T-helper 1 cell treated with Interleukin-12 subunit alpha and Interleukin-12 subunit beta and Interleukin-4 antibody, amounts not matched to agents 30 μg/mL and 1 μg/mL, for 36 hours (primary cell): ENCODE data around the gene ZNF407.

Experiments used
- H3K27ac Mint-ChIP-seq: one replicate; pipeline ENCODE4 v1.8.0; 2021; ENCODE audit warnings: mild to moderate bottlenecking, mixed read lengths
- H3K27me3 Mint-ChIP-seq: one replicate; pipeline ENCODE4 v1.8.0; 2021; ENCODE audit warnings: low read depth, mixed read lengths
- H3K36me3 Mint-ChIP-seq: one replicate; pipeline ENCODE4 v1.8.0; 2021; ENCODE audit warnings: low read depth, mixed read lengths
- H3K4me1 Mint-ChIP-seq: one replicate; pipeline ENCODE4 v1.8.0; 2021; ENCODE audit warnings: low read depth, mixed read lengths
- H3K4me3 Mint-ChIP-seq: one replicate; pipeline ENCODE4 v1.8.0; 2021; ENCODE audit warnings: mild to moderate bottlenecking, moderate library complexity, mixed read lengths
- H3K9me3 Mint-ChIP-seq: one replicate; pipeline ENCODE4 v1.8.0; 2021; ENCODE audit warnings: mixed read lengths

ZNF407 gene

DNA sequence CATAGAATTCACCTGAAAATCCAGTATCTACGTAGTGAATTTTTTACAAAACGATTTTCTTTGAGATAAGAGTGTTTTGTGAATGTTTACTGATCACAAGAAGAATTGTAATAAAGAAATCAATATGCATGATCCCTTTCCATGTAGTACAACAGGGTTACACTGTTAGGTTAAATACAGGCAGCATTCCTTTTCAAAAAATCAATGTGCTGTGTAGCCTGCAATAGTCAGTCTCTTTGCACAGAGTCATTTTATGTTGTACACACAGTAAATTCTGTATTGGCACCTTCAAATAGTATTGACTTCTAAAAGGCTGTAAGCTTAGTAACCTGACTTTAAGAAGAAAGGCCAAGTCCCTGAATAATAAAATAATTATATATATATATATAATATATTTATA, 63.3 kb downstream of the ZNF407 start:
- H3K27me3 Mint-ChIP-seq: no peaks in the 10 kb centered on the region
- no peak overlapping the region for H3K4me3 Mint-ChIP-seq
- H3K36me3 Mint-ChIP-seq: peaks cover 5% of the 10 kb centered on the region
- H3K27ac Mint-ChIP-seq: no peak overlapping the region
- H3K9me3 Mint-ChIP-seq: no peaks in the 10 kb centered on the region
- H3K4me1 Mint-ChIP-seq: peaks cover 1% of the 10 kb centered on the region

DNA sequence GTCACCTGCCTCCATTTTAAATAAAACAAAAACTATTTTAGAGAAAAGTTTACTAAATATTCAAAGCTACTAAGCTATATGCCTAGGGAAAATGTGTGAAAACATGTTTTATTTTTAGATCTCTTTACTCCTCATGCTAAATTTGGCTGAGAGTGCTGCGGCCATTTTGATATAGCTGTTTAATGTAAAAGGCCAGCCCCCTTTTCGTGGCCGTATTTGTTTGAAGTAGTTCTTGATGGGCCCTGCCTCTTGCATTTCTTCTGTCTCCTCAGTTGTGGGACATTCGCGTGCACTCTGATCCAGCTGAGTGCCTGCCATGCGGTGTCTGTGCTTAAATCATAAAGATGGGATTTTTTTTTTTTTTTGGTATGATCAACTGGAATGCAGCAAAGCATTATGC, 64.0 kb downstream of the ZNF407 start:
- no peaks in the 10 kb centered on the region for H3K9me3 Mint-ChIP-seq
- H3K27ac Mint-ChIP-seq: no peak overlapping the region
- no peaks in the 10 kb centered on the region for H3K27me3 Mint-ChIP-seq
- H3K4me3 Mint-ChIP-seq: no peak overlapping the region
- peaks cover 1% of the 10 kb centered on the region for H3K4me1 Mint-ChIP-seq
- H3K36me3 Mint-ChIP-seq: peaks cover 5% of the 10 kb centered on the region

DNA sequence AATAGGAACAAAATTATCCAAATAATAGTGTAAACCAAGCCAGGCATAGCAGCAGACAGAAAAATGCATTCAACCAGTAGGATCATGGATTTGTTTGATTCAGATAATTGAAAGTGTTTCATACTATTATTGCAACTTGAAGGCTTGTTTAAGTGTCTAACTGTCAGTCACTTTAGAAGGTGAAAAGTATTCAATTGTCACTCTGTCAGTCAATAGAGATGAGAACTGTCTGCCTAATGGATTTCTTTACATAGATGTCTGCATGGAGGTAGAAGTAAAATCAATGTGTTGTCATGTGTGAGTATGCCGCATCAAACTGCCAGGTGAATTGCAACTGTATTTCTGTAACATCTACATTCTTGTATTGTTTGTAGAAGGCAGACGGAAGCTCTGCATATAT, 65.0 kb downstream of the ZNF407 start:
- H3K27me3 Mint-ChIP-seq: no peaks in the 10 kb centered on the region
- H3K27ac Mint-ChIP-seq: no peak overlapping the region

DNA sequence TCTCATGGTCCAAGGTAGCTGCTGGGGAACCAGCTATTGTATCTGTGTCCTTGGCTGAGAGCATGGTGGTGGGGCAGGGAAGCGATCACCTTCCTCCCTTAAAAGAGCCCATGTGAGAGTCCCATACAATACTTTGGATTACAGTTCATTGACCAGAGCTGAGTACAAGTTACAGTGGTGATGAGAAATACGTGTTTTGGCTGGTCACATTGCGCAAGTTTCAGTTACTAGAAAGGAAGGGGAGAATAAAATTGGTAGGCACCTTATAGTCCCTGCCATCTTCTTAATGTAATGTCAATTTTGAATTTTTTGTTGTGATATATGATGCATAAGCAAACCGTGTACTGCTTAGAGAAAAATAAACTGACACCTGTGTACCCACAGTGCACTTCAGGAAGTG, 67.7 kb downstream of the ZNF407 start:
- no peaks in the 10 kb centered on the region for H3K27me3 Mint-ChIP-seq
- H3K4me1 Mint-ChIP-seq: no peaks in the 10 kb centered on the region
- no peaks in the 10 kb centered on the region for H3K36me3 Mint-ChIP-seq
- no peak overlapping the region for H3K4me3 Mint-ChIP-seq
- no peak overlapping the region for H3K27ac Mint-ChIP-seq
- no peaks in the 10 kb centered on the region for H3K9me3 Mint-ChIP-seq

More for the DNA sequence above, 65.0 kb downstream of the ZNF407 start:
- Mint-ChIP-seq H3K9me3 (no peaks in the 10 kb centered on the region), H3K4me1 (no peaks in the 10 kb centered on the region), H3K36me3 (peaks cover 3% of the 10 kb centered on the region), H3K4me3 (no peak overlapping the region)

DNA sequence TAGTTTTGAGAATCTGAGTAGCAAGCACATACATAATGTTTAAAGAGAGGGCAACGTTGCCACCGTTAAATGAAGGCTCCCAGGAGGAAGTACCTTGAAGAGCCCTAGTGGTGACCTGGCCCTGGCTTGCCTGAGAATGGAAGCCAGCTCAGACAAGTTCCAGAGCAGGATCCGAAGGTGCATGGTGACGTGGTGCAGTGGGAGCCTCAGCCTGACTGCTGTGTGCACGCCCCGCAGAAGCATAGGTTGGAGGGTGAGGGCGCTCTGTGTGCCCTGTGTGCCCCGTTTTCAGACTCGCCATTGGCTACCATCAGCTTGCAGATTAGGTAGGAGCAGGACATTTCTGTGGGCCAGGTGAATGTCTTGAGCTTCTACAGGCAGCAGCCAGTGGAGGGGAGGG, 68.2 kb downstream of the ZNF407 start:
- Mint-ChIP-seq H3K27ac (no peak overlapping the region), H3K9me3 (no peaks in the 10 kb centered on the region), H3K4me3 (no peak overlapping the region), H3K27me3 (no peaks in the 10 kb centered on the region), H3K4me1 (no peaks in the 10 kb centered on the region), H3K36me3 (no peaks in the 10 kb centered on the region)

DNA sequence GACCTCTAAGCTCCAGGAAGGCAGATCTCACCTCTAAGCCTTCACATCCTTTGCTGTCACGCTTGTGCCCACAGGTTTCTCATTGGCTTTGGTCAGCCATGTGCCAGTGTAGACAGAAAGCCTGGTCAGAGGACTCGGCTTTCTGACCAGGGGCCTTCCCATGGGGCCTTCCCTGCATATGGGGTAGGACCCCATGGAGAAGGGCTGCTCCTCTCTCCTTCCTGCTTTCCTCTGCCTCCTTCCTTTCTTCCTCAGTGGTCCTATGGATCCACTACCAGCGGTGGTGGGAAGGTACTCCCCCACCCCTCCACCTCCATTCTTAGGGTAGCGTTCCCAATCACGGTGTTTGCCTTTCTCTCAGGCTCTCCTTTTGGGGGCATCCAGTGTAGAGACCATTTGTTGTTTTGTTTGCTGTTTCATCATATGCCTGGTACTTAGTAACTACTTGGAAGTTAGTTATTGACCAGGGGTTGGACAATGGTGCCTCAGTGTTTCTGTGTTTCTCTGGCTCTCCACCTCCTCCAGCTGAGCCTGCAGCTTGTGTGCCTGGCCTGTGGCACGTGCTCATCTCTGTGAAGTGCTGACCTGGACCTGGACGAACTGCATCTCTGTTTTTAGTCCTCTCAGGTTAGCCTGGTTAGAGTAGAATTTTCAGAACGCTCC, 71.6 kb downstream of the ZNF407 start:
- Mint-ChIP-seq H3K27me3 (no peaks in the 10 kb centered on the region), H3K27ac (no peak overlapping the region), H3K36me3 (peaks cover 1% of the 10 kb centered on the region), H3K9me3 (no peaks in the 10 kb centered on the region), H3K4me3 (no peak overlapping the region), H3K4me1 (no peaks in the 10 kb centered on the region)

DNA sequence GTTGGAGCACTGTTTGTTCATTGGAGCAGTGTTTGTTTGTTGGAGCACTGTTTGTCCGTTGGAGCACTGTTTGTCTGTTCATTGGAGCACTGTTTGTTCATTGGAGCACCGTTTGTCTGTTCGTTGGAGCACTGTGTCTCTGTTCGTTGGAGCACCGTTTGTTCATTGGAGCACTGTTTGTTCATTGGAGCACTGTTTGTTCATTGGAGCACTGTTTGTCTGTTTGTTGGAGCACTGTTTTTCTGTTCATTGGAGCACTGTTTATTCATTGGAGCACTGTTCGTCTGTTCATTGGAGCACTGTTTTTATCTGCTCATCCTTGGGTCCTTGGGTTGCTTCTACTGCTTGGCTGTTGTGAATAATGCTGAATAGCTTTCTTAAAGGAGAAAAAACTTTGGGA, 74.7 kb downstream of the ZNF407 start:
- Mint-ChIP-seq H3K27me3 (no peaks in the 10 kb centered on the region), H3K36me3 (peaks cover 11% of the 10 kb centered on the region), H3K4me1 (no peaks in the 10 kb centered on the region), H3K9me3 (peaks cover 5% of the 10 kb centered on the region), H3K4me3 (no peak overlapping the region), H3K27ac (no peak overlapping the region)

DNA sequence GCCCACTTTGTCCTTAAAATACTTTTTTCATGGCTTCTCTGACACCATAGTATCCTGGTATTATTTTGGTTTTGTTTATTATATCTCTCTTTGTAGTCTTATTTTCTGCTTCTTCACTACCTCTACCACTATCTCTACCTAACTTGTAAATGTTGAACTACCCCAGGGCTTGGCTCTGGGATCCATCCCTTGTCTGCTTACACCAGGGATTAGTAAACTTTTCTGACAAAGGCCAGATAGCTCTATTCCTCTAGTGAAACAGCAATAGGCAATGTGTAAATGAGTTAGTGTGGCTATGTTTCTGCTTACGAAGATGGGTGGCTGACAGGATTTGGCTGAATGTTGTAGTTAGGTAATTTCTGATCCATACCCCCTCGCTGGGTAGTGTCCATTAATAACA, 76.8 kb downstream of the ZNF407 start:
- Mint-ChIP-seq H3K4me1 (no peaks in the 10 kb centered on the region), H3K36me3 (peaks cover 21% of the 10 kb centered on the region), H3K4me3 (no peak overlapping the region), H3K9me3 (peaks cover 16% of the 10 kb centered on the region), H3K27ac (no peak overlapping the region), H3K27me3 (no peaks in the 10 kb centered on the region)

DNA sequence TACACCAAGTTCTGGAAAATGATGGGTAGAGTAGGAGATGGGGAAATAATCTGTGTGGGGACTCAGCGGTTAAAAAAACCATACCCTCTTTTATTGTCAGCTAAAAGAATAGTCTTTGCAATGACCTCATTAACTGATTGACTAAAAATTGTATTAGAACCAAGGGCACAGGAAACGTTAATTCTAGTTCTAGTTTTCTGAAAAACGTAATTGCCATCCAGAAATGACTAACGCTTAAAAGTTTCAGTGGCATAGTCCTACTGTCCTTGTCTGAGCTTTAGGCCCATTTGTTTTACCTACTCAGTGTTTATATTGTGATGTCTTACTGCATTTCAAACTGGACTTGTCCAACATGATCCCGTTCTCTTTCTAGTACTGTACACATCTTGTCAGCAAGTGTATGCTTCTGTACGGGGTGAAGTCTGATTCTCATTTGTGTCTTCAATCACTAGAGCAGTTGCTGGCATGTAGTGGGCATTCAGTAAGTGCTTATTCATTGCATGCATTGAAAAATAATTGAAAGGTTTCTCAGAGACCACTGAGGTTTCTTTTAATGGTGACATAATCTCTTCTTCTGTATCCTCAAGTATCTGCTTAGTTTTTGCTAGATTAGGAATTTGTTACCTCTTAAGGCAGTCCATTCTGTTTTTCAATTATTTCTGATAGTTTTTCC, 81.5 kb downstream of the ZNF407 start:
- no peaks in the 10 kb centered on the region for H3K4me1 Mint-ChIP-seq
- peaks cover 21% of the 10 kb centered on the region for H3K36me3 Mint-ChIP-seq
- H3K4me3 Mint-ChIP-seq: no peak overlapping the region
- H3K27me3 Mint-ChIP-seq: no peaks in the 10 kb centered on the region
- peaks cover 16% of the 10 kb centered on the region for H3K9me3 Mint-ChIP-seq
- no peak overlapping the region for H3K27ac Mint-ChIP-seq

DNA sequence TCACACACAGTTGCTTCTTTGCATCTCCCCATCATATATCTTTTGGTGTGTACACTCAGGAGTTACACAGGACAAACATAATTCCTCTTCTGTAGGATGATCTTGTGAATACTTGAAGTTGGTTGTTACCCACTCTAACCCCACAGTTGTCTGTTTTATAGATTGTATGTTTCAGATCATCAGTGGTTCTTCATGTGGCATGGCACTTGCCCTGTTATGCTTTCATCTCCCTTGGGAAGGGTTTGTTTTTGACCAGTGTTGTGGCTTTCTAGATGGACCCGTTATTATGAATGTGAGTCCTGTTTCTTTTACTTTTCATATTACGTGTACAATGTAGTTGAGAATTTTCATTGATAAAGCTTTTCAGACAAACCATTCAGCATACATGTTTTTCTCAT, 82.0 kb downstream of the ZNF407 start:
- H3K36me3 Mint-ChIP-seq: peaks cover 21% of the 10 kb centered on the region
- peaks cover 16% of the 10 kb centered on the region for H3K9me3 Mint-ChIP-seq
- H3K4me3 Mint-ChIP-seq: no peak overlapping the region
- H3K27me3 Mint-ChIP-seq: no peaks in the 10 kb centered on the region
- no peak overlapping the region for H3K27ac Mint-ChIP-seq
- no peaks in the 10 kb centered on the region for H3K4me1 Mint-ChIP-seq

DNA sequence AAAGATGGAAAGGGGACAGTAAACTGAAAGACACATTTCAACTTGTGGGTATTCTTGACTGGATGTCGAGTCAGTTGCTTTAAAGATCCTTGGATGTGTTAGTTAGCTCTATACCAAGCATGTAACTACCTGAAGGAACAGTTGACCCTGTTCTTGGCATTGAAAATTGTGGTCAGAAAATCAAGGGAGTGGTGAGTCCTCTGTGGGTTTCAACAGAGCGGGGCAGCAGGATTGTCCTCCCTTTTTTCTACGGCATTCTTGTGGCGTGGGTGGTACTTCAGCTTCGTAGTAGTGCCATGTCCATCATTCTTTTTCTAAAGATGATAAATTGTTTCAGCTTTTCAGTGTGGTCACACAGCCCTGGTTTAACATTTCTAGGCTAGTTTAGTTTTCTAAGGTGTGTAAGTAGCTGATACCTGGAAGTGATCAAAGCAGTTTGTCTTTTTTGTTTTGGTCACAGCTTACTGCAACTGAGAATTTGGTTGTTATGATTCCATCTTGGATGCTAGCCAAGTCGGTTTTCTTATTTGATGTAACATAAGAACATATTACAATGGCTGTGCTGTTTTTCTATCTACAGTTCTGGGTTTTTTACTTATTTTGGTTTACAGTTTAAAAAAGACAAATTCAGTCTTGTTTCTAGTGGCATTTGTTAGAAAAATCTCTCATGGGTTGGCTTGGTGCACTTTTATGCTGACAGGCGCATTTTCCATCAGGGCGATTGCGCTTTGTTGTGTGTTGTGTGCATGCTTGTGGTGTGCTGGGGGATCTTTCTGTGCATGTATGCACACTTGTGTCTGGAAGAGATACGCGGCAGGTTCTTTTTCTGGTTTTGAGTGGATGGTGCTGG, 84.7 kb downstream of the ZNF407 start:
- no peaks in the 10 kb centered on the region for H3K4me1 Mint-ChIP-seq

DNA sequence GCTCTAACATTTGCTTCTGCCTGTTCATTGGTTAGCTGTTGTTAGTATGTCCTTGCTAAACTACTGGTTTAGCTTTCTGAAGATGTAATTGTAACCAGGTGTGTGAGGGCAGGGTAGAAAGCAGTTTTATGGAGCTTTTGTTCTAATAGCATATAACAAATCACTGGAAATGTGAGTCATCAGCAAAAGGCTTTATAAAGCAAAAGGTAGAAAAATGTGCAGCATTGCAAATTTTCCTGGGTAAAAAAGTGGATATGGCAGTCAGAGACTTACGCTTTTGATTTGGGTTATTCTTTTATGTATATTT, 85.3 kb downstream of the ZNF407 start:
- Mint-ChIP-seq H3K27ac (no peak overlapping the region), H3K4me1 (no peaks in the 10 kb centered on the region), H3K4me3 (no peak overlapping the region), H3K9me3 (peaks cover 5% of the 10 kb centered on the region), H3K27me3 (no peaks in the 10 kb centered on the region), H3K36me3 (peaks cover 19% of the 10 kb centered on the region)

More for the DNA sequence above, 84.7 kb downstream of the ZNF407 start:
- Mint-ChIP-seq H3K4me3 (no peak overlapping the region), H3K27me3 (no peaks in the 10 kb centered on the region), H3K27ac (no peak overlapping the region), H3K9me3 (peaks cover 11% of the 10 kb centered on the region), H3K36me3 (peaks cover 23% of the 10 kb centered on the region)

DNA sequence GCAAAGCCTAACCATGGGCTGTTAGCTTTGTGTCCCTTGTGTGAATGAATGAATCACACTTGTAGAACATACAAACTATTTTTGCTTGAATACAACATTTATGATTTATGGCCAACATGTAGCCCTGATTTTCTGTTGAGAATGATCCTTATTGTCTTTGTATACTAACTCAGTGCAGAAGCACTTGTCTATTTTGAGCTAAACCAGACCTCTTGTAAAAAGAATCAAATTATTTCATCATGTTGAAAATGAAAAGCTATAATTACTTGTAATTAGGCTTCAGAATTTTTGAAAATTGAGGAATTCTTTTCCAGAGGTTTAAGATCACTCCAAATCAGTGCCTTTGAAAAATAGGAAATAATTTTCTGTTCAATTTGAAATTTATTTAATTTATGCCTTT, 85.9 kb downstream of the ZNF407 start:
- H3K4me1 Mint-ChIP-seq: no peaks in the 10 kb centered on the region
- no peaks in the 10 kb centered on the region for H3K27me3 Mint-ChIP-seq
- no peak overlapping the region for H3K4me3 Mint-ChIP-seq
- H3K27ac Mint-ChIP-seq: no peak overlapping the region
- peaks cover 13% of the 10 kb centered on the region for H3K36me3 Mint-ChIP-seq
- no peaks in the 10 kb centered on the region for H3K9me3 Mint-ChIP-seq

DNA sequence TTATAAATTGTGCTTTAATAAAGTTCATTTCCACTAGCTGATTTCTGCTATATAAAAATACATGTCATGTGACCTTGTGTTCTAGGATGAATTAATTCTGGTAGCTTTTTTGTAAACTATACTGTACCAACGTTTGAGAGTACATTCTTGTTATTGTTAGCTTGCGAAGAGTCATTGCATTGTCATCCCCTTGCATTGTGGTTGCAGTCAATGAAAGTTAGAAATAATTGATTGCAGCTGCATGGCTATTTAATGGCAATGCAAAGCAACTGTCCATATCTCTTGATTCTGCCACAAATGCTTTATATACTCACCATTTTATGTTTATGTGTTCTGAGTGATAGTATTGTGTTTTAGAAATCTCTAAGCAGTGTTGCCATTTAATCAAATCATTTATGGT, 91.6 kb downstream of the ZNF407 start:
- H3K27ac Mint-ChIP-seq: no peak overlapping the region
- H3K36me3 Mint-ChIP-seq: peaks cover 12% of the 10 kb centered on the region
- no peaks in the 10 kb centered on the region for H3K27me3 Mint-ChIP-seq
- H3K9me3 Mint-ChIP-seq: no peaks in the 10 kb centered on the region
- no peak overlapping the region for H3K4me3 Mint-ChIP-seq
- peaks cover 10% of the 10 kb centered on the region for H3K4me1 Mint-ChIP-seq
